DOHH2 (cell line): Measurements from ENCODE around the gene ZNF32.

Source experiments
- H3F3A ChIP-seq: fragments of 200-600 bp; sonication (generic), shearing (Covaris generic); 2 replicates; pipeline ENCODE4 v1.6.0; 2016; ENCODE audit warnings: antibody characterized with exemption, mild to moderate bottlenecking; ENCODE audit not compliant: control insufficient read depth, insufficient read depth
- H3K27ac ChIP-seq: fragments of 200-600 bp; sonication (generic); 2 replicates; pipeline ENCODE4 v1.5.1; 2014; ENCODE audit warnings: low read depth, mild to moderate bottlenecking, low read length, moderate library complexity
- H3K27me3 ChIP-seq: fragments of 200-600 bp; sonication (generic); 2 replicates; pipeline ENCODE4 v1.6.1; 2014; ENCODE audit warnings: mild to moderate bottlenecking, low read length, mixed read lengths; ENCODE audit not compliant: control insufficient read depth
- H3K36me3 ChIP-seq: fragments of 200-600 bp; sonication (generic); 2 replicates; pipeline ENCODE4 v1.6.1; 2014; ENCODE audit warnings: mild to moderate bottlenecking, low read length, moderate library complexity, mixed read lengths; ENCODE audit not compliant: control insufficient read depth
- H3K4me1 ChIP-seq: fragments of 200-600 bp; sonication (generic); 2 replicates; pipeline ENCODE4 v1.6.1; 2014; ENCODE audit warnings: mild to moderate bottlenecking, low read length, mixed read lengths; ENCODE audit not compliant: control insufficient read depth
- H3K4me2 ChIP-seq: fragments of 200-600 bp; sonication (generic); 2 replicates; pipeline ENCODE4 v1.6.0; 2014; ENCODE audit warnings: mild to moderate bottlenecking, low read length, moderate library complexity
- H3K4me3 ChIP-seq: fragments of 200-600 bp; sonication (generic); 2 replicates; pipeline ENCODE4 v1.5.1; 2014; ENCODE audit warnings: mild to moderate bottlenecking, low read length, mixed read lengths
- H3K79me2 ChIP-seq: fragments of 200-600 bp; sonication (generic); 2 replicates; pipeline ENCODE4 v1.6.1; 2014; ENCODE audit warnings: mild to moderate bottlenecking, low read length, mixed read lengths; ENCODE audit not compliant: control insufficient read depth
- H3K9me2 ChIP-seq: fragments of 200-600 bp; sonication (generic); replicated peaks from 2 replicates; pipeline ENCODE4 v1.6.1; 2014; ENCODE audit warnings: mild to moderate bottlenecking, low read length, mixed read lengths; ENCODE audit not compliant: control insufficient read depth
- H3K9me3 ChIP-seq: fragments of 200-600 bp; sonication (generic); 2 replicates; pipeline ENCODE4 v1.6.1; 2014; ENCODE audit warnings: antibody characterized with exemption, low read length, mixed read lengths; ENCODE audit not compliant: control insufficient read depth, insufficient read depth
- H4K20me1 ChIP-seq: fragments of 200-600 bp; sonication (generic); 2 replicates; pipeline ENCODE4 v1.6.0; 2014; ENCODE audit warnings: low read depth, mild to moderate bottlenecking, antibody characterized with exemption, low read length, moderate library complexity; ENCODE audit not compliant: control insufficient read depth, insufficient read depth
- EZH2phosphoT487 ChIP-seq: fragments of 200-600 bp; sonication (generic); IDR thresholded peaks from 2 replicates; pipeline ENCODE4 v1.6.1; 2017; ENCODE audit warnings: borderline replicate concordance, mild to moderate bottlenecking, antibody characterized with exemption, low read length, moderate library complexity, mixed read lengths
- TF ChIP-seq, protein P1 (sequence below): fragments of 200-600 bp; sonication (generic); IDR thresholded peaks from one replicate; pipeline ENCODE4 v1.5.1; 2014; ENCODE audit warnings: antibody characterized with exemption, mild to moderate bottlenecking, low read depth, low read length; ENCODE audit not compliant: poor library complexity, severe bottlenecking

The ZNF32 gene

DNA sequence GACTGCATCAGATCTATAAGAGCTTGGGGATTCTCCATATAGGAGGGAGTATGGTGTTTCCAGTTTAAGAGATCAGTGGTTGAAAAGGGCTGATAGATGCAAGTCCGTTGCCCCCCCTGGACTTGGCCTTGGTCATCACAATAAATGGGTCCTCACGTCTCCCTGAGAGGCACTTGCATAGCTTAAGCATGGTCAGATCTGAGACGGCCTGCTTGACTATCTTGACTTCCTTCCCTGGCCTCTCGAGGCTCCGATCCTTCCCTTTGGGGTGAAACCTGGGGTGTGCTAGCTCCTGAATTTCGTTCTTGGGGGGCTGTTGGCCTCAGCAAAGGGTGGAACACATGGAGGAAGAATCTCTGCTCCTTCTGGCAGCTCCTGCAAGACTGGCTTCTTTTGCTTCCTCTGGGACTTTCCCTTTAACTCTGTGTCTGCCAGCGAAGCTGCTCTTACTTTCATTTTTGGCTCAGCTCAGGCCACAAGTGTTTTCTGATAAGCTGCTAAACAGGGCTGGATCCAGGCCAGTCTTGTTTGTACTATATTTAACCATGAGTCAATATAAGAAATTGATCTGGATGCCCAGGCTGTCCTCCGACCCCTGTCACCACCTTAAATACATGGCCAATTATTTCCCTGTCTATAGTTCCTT, 53.6 kb downstream of the ZNF32 start:
- Histone ChIP-seq H3K27me3 (peaks cover 11% of the 10 kb centered on the region; the same call in 1 of the 2 replicates), H3K9me3 (peaks cover 4% of the 10 kb centered on the region; the same call in 1 of the 2 replicates), H4K20me1 (no peaks in the 10 kb centered on the region), H3K4me3 (no peak overlapping the region), H3F3A (no peaks in the 10 kb centered on the region), H3K36me3 (no peaks in the 10 kb centered on the region), H3K79me2 (no peaks in the 10 kb centered on the region), H3K9me2 (no peaks in the 10 kb centered on the region), H3K4me2 (peak overlapping the region; percentile 31; the same call in 1 of the 2 replicates), H3K4me1 (peaks cover 4% of the 10 kb centered on the region; the same call in 1 of the 2 replicates), H3K27ac (no peak overlapping the region)
- no peak for TF ChIP-seq EZH2phosphoT487
- TF ChIP-seq, protein P1, sequence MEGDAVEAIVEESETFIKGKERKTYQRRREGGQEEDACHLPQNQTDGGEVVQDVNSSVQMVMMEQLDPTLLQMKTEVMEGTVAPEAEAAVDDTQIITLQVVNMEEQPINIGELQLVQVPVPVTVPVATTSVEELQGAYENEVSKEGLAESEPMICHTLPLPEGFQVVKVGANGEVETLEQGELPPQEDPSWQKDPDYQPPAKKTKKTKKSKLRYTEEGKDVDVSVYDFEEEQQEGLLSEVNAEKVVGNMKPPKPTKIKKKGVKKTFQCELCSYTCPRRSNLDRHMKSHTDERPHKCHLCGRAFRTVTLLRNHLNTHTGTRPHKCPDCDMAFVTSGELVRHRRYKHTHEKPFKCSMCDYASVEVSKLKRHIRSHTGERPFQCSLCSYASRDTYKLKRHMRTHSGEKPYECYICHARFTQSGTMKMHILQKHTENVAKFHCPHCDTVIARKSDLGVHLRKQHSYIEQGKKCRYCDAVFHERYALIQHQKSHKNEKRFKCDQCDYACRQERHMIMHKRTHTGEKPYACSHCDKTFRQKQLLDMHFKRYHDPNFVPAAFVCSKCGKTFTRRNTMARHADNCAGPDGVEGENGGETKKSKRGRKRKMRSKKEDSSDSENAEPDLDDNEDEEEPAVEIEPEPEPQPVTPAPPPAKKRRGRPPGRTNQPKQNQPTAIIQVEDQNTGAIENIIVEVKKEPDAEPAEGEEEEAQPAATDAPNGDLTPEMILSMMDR = no peak
